Suprapubic skin (tissue), 3 donors: ENCODE measurements around the gene STKLD1.

Experiments used
- EP300 ChIP-seq: sonication (generic); formaldehyde crosslinking; IDR thresholded peaks from one replicate; pipeline ENCODE4 v1.6.1; 2017; ENCODE audit warnings: antibody characterized with exemption
- POLR2A ChIP-seq, 2 donors: fragments of 450-650 bp; IDR thresholded peaks; one replicate each; pipeline ENCODE4 v1.6.1; 2017; ENCODE audit warnings: antibody characterized with exemption in 2 of 2, mild to moderate bottlenecking in 2 of 2, moderate library complexity in 2 of 2
- TF ChIP-seq, protein P1 (sequence below), 2 donors: fragments of 200-600 bp in 1 of 2; fragments of 450-650 bp in 1 of 2; sonication (generic) in 1 of 2; IDR thresholded peaks; one replicate each; pipeline ENCODE4 v1.5.1; 2016 to 2019; ENCODE audit warnings: antibody characterized with exemption in 2 of 2, mild to moderate bottlenecking in 1 of 2, moderate library complexity in 1 of 2

- TF ChIP-seq, protein P1, sequence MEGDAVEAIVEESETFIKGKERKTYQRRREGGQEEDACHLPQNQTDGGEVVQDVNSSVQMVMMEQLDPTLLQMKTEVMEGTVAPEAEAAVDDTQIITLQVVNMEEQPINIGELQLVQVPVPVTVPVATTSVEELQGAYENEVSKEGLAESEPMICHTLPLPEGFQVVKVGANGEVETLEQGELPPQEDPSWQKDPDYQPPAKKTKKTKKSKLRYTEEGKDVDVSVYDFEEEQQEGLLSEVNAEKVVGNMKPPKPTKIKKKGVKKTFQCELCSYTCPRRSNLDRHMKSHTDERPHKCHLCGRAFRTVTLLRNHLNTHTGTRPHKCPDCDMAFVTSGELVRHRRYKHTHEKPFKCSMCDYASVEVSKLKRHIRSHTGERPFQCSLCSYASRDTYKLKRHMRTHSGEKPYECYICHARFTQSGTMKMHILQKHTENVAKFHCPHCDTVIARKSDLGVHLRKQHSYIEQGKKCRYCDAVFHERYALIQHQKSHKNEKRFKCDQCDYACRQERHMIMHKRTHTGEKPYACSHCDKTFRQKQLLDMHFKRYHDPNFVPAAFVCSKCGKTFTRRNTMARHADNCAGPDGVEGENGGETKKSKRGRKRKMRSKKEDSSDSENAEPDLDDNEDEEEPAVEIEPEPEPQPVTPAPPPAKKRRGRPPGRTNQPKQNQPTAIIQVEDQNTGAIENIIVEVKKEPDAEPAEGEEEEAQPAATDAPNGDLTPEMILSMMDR (IDR thresholded peaks at IDR 0.05): no peak
- no peak for TF ChIP-seq EP300
- no peak for TF ChIP-seq POLR2A (IDR thresholded peaks at IDR 0.05)
Observed at GRCh38 chr9:133357656-133358055, 18.5 kb upstream of the STKLD1 start.
